Ovary (tissue), 3 donors: ENCODE results near the gene EMC10.
A peak's percentile ranks its signal among the peaks of the same experiment; 100 is the strongest.

ENCODE experiments used
- CTCF ChIP-seq, 3 donors: fragments of 450-650 bp in 2 of 3; fragments of 200-600 bp in 1 of 3; IDR thresholded peaks; one replicate each; pipeline versions ENCODE4 v1.5.1 to v1.8.0; 2016 to 2022; ENCODE audit warnings: antibody characterized with exemption in 3 of 3, mild to moderate bottlenecking in 1 of 3
- POLR2A ChIP-seq: fragments of 450-650 bp; IDR thresholded peaks from one replicate; pipeline ENCODE4 v1.6.1; 2017; ENCODE audit warnings: antibody characterized with exemption, mild to moderate bottlenecking, moderate library complexity
- donor health status: DM: no; HTN: no; CAD: no.

- TF ChIP-seq POLR2A (no peak), CTCF (IDR thresholded peaks at IDR 0.05) (peak in 1 of 3 donors; percentile 11)
Measured at GRCh38 chr19:50486823-50487515, 10.7 kb downstream of the EMC10 start.
